HG03342 (cell line): ENCODE results near the gene MPPED2.

Experiments used
- ATAC-seq: cut with Tn5 transposase; IDR thresholded peaks from one replicate; pipeline ENCODE4 v1.9.1; 2021; ENCODE audit warnings: mild to moderate bottlenecking, moderate library complexity; ENCODE audit not compliant: unreplicated experiment

Gene MPPED2

GRCh38 chr11:30455025-30455424 is 131.1 kb downstream of the MPPED2 start:
- no peak for ATAC-seq

GRCh38 chr11:30454541-30454940 is 131.6 kb downstream of the MPPED2 start:
- ATAC-seq, result no peak

- no peak for ATAC-seq
Observed at GRCh38 chr11:30454111-30454510, 132.0 kb downstream of the MPPED2 start.

GRCh38 chr11:30453705-30454104 is 132.4 kb downstream of the MPPED2 start:
- no peak for ATAC-seq

- no peak for ATAC-seq
Observed at GRCh38 chr11:30452842-30453241, 133.3 kb downstream of the MPPED2 start.

GRCh38 chr11:30452114-30452513 is 134.0 kb downstream of the MPPED2 start:
- ATAC-seq, result no peak

GRCh38 chr11:30451626-30452025 is 134.5 kb downstream of the MPPED2 start:
- no peak for ATAC-seq

- ATAC-seq, result no peak
Observed at GRCh38 chr11:30451167-30451566, 135.0 kb downstream of the MPPED2 start.

- no peak for ATAC-seq
Observed at GRCh38 chr11:30447058-30447640, 139.0 kb downstream of the MPPED2 start.

GRCh38 chr11:30446520-30446919 is 139.6 kb downstream of the MPPED2 start:
- ATAC-seq, result no peak

- no peak for ATAC-seq
Observed at GRCh38 chr11:30445056-30445455, 141.1 kb downstream of the MPPED2 start.

GRCh38 chr11:30440510-30440909 is 145.6 kb downstream of the MPPED2 start:
- no peak for ATAC-seq

GRCh38 chr11:30436801-30437200 is 149.4 kb downstream of the MPPED2 start:
- ATAC-seq, result no peak

GRCh38 chr11:30435488-30435887 is 150.7 kb downstream of the MPPED2 start:
- ATAC-seq, result no peak

GRCh38 chr11:30434901-30435300 is 151.3 kb downstream of the MPPED2 start:
- no peak for ATAC-seq

- ATAC-seq, result no peak
Observed at GRCh38 chr11:30433831-30434230, 152.3 kb downstream of the MPPED2 start.

- no peak for ATAC-seq
Observed at GRCh38 chr11:30432716-30433115, 153.4 kb downstream of the MPPED2 start.

- ATAC-seq, result no peak
Observed at GRCh38 chr11:30432178-30432577, 154.0 kb downstream of the MPPED2 start.

GRCh38 chr11:30431127-30431814 is 154.9 kb downstream of the MPPED2 start:
- no peak for ATAC-seq

- ATAC-seq, result no peak
Observed at GRCh38 chr11:30429550-30429949, 156.6 kb downstream of the MPPED2 start.

GRCh38 chr11:30426781-30427180 is 159.4 kb downstream of the MPPED2 start:
- no peak for ATAC-seq

GRCh38 chr11:30424844-30425243 is 161.3 kb downstream of the MPPED2 start:
- ATAC-seq, result no peak

GRCh38 chr11:30424321-30424720 is 161.8 kb downstream of the MPPED2 start:
- ATAC-seq, result no peak
